ENCODE measurements around the gene POP4. TPM values are rescaled to one million over a fixed set of nuclear protein-coding genes. Genes with fewer than 3 reads are reported as not detected.

Gene POP4
- total and polyA plus RNA-seq, 2 of the 13 experiments (the other 11 are each of a cell fraction or from before 2014, with no cell fraction given): 32.2 to 84.0 TPM

DNA sequence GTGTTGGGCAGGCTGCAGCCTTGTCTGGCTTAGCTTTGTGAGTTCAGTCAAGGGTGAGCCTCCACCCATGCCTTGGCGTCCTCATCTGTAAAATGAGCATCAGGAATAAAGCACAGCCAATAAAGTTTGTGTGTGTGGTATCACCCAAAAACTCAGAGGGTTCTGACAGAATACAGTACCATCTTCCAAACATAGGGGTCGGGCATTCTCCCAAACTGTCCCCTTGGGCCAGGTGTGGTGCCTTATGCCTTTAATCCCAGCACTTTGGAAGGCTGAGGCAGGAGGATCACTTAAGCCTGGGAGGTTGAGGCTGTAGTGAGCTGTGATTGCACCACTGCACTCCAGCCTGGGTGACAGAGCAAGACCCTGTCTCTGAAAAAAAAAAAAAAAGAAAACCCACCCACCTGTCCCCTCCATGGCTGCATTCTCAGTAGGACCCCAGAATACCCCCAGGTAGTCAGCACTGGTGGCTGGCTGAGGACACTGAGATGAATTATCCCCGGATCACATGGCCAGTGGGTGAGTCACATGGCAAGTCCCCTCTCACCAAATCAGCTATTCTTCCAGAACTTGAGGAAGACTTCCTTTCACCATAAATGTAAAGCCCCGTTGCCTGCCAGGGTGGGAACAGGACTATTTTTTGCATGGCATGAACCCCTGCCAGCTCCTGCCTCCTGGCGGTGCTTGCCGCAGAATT is 18.6 kb downstream of the POP4 start:
- FAIRE-seq (no peak), DNase-seq (ENCODE audit: low spot score) (no peak), ATAC-seq (no peak)
- BruUV-seq (replicated peaks): no TSS peak
- ChIA-PET POLR2A (no interaction called here), CTCF (ENCODE audit: low intra/inter-chr PET ratio, low total read pairs) (no interaction called here)
- Histone ChIP-seq H3K36me3 (replicated peaks in 1 of 2; ENCODE audit: control insufficient read depth in 1 of 2, insufficient read depth in 2 of 2, low read length in 2 of 2) (no peaks in the 10 kb centered on the region), H3K9me3 (ENCODE audit: low read length) (no peaks in the 10 kb centered on the region), H4K20me1 (ENCODE audit: insufficient read depth, low read length) (no peaks in the 10 kb centered on the region), H2AFZ (ENCODE audit: low read length) (no peak overlapping the region), H3K27ac (ENCODE audit: extremely low read length, insufficient read depth, low read length) (no peak overlapping the region), H3K4me2 (ENCODE audit: low read depth, low read length) (no peak overlapping the region), H3K79me2 (ENCODE audit: insufficient read depth, low read length) (no peaks in the 10 kb centered on the region), H3K9ac (ENCODE audit: insufficient read depth, low read depth, low read length) (no peak overlapping the region), H3K4me1 (ENCODE audit: insufficient read depth, low read length) (peaks cover 13% of the 10 kb centered on the region), H3K4me3 (replicated peaks in 1 of 3; ENCODE audit: insufficient read depth in 1 of 3, low read depth in 2 of 3, low read length in 3 of 3) (no peak overlapping the region), H3K27me3 (ENCODE audit: control insufficient read depth in 1 of 2, insufficient read depth in 2 of 2, low read length in 2 of 2) (peaks cover 1 to 3% of the 10 kb centered on the region in 2 experiments; a peak in 2 of 5 replicates)
- TF ChIP-seq KMT2B (CRISPR knock-in tag; IDR thresholded peaks at IDR 0.05) (no peak), NCOR1 (IDR thresholded peaks at IDR 0.05; ENCODE audit: borderline replicate concordance, low read length) (no peak), PHF21A (CRISPR knock-in tag; IDR thresholded peaks at IDR 0.05) (no peak)
- TF ChIP-seq, protein P1, sequence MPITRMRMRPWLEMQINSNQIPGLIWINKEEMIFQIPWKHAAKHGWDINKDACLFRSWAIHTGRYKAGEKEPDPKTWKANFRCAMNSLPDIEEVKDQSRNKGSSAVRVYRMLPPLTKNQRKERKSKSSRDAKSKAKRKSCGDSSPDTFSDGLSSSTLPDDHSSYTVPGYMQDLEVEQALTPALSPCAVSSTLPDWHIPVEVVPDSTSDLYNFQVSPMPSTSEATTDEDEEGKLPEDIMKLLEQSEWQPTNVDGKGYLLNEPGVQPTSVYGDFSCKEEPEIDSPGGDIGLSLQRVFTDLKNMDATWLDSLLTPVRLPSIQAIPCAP (CRISPR knock-in tag; IDR thresholded peaks at IDR 0.05; ENCODE audit: low read depth): no peak
- TF ChIP-seq, protein P2, sequence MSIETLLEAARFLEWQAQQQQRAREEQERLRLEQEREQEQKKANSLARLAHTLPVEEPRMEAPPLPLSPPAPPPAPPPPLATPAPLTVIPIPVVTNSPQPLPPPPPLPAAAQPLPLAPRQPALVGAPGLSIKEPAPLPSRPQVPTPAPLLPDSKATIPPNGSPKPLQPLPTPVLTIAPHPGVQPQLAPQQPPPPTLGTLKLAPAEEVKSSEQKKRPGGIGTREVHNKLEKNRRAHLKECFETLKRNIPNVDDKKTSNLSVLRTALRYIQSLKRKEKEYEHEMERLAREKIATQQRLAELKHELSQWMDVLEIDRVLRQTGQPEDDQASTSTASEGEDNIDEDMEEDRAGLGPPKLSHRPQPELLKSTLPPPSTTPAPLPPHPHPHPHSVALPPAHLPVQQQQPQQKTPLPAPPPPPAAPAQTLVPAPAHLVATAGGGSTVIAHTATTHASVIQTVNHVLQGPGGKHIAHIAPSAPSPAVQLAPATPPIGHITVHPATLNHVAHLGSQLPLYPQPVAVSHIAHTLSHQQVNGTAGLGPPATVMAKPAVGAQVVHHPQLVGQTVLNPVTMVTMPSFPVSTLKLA (IDR thresholded peaks at IDR 0.05): peak; percentile 83
- TF ChIP-seq, protein P3, sequence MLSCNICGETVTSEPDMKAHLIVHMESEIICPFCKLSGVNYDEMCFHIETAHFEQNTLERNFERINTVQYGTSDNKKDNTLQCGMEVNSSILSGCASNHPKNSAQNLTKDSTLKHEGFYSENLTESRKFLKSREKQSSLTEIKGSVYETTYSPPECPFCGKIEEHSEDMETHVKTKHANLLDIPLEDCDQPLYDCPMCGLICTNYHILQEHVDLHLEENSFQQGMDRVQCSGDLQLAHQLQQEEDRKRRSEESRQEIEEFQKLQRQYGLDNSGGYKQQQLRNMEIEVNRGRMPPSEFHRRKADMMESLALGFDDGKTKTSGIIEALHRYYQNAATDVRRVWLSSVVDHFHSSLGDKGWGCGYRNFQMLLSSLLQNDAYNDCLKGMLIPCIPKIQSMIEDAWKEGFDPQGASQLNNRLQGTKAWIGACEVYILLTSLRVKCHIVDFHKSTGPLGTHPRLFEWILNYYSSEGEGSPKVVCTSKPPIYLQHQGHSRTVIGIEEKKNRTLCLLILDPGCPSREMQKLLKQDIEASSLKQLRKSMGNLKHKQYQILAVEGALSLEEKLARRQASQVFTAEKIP (CRISPR knock-in tag; IDR thresholded peaks at IDR 0.05; ENCODE audit: borderline replicate concordance): no peak
- in situ Hi-C loops (cut with HindIII; ENCODE audit: extremely low pct_ligation_motif_present, low pct_unique_long_range_greater_than_20kb): no loop called here
- WGBS (ENCODE audit: low lambda C conversion rate): 64% methylated on average over 5 of the region's 6 CpGs
- intact Hi-C loops (cut with micrococcal nuclease; ENCODE audit: unreplicated experiment): no loop called here
